GM19372 (cell line): ENCODE data around the gene FBLN2.

Source experiments
- ATAC-seq: cut with Tn5 transposase; IDR thresholded peaks from one replicate; pipeline ENCODE4 v1.9.1; 2021; ENCODE audit warnings: mild to moderate bottlenecking, low read depth, moderate library complexity; ENCODE audit not compliant: unreplicated experiment

The FBLN2 gene

GRCh38 chr3:13596426-13597205 is 47.7 kb downstream of the FBLN2 start:
- no peak for ATAC-seq

GRCh38 chr3:13597661-13598060 is 48.7 kb downstream of the FBLN2 start:
- no peak for ATAC-seq

DNA sequence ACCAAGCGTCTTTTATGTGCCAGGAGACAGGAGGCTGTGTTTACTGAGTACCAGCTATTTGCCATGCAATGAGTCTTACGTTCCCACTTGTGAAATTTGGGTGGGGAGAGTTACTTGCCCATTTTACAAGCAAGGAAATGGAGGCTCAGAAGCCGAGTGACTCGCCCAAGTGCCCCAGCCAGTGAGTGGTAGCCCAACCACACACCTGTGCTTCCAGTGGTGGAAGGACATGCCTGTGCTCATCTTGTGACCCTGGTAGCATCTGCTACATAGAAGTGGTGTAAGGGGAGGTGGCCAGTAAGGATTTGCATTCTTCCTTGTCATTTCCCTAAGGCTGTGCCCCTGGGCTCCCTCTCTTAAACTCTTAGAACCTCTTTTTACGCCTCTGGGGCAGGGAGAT is 49.3 kb downstream of the FBLN2 start:
- ATAC-seq = no peak

- ATAC-seq = no peak
Observed at GRCh38 chr3:13598926-13599886, 50.3 kb downstream of the FBLN2 start.

DNA sequence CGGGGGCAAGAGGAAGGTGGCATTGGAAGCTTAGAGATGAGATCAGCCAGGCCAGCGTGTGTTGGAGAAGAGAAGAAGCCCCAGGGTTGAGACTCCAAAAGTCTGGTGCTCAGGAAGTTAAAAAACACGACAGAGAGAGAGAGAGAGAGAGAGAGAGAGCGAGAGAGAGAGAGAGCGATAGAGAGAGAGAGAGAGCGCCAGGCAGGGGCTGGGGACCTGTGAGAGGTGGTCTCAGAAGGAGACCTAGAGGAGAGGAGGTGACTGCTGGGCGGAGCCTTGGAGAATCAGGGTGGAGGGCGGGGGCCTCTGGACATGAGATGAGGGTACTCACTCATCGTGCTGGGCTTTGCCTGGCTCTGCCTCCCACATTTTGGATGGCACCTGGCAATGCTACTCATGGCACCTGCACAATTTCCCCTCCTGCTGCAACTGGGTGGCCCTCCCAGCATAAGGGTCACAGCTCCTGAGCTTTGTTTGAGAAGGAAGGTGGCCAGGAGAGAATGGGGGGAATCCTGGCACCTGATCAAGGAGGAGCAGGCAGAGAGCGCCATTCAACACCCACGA is 51.0 kb downstream of the FBLN2 start:
- ATAC-seq = no peak

GRCh38 chr3:13600950-13601691 is 52.2 kb downstream of the FBLN2 start:
- ATAC-seq = no peak

DNA sequence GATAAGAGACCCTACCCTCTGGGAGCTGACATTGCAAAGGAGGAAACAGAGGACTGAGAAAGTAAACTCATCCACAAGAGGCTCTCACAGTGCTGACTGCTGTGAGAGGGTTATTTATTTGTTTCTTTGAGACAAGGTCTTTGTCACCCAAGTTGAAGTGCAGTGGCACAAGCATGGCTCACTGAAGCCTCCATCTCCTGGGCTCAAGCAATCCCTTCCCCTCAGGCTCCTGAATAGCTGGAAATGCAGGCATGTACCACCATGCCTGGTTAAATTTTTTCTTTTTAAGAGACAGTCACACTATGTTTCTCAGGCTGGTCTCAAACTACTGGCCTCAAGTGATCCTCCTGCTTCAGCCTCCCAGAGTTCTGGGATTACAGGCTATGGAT is 52.8 kb downstream of the FBLN2 start:
- ATAC-seq = no peak

DNA sequence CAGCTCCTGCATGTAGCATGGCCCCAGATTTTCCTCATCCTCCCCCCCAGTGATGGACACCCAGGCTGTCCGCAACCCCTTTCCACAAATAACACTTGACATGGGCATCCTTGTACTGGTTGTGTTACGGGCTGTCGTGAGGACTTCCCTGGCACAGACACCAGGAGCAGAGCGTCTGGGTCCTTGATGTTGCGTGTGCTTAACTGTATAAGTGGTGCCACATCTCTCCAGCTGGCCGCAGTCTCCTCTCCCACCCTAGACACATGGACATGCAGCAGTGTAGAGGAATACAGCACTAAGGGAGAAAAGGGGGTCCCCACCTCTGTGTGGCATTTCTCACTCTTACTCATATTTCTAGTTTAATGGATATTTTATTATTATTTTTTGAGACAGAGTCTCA is 56.6 kb downstream of the FBLN2 start:
- no peak for ATAC-seq

DNA sequence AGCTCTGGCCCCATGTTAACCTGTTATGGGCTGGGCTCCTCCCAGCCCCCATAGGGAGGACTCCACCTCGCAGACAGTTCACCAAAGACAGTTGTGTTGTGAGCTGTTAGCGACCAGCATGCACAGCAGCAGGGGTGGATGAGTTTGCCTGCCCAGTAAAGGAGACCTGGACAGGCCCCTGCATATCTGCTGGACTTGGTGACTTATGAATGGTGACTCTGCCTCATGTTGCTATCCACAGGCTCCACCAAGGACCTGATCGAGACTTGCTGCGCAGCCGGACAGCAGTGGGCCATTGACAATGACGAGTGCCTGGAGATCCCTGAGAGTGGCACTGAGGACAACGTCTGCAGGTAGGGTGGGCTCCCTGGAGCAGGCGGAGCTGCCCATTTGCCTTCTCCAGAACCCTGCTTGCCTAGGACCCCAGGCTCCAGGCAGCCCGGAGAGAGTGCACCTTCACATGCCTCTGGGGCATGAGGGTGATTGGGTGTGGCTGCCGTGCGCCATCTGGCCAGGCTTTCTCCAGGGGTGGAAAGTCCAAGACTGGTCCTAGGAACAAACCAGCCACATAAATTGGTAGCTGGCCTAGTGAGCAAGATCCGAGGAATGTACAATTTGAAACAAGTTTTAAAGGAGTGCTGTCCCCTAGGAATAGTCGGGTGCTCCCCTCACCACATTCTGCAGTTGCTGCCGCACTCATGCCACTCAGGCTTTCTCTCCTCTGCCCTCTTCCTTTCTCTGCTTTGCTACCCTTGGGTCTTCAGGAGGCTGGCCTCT is 59.1 kb downstream of the FBLN2 start:
- no peak for ATAC-seq

- no peak for ATAC-seq
Observed at GRCh38 chr3:13608969-13609725, 60.2 kb downstream of the FBLN2 start.

- ATAC-seq = no peak
Observed at GRCh38 chr3:13610006-13610570, 61.2 kb downstream of the FBLN2 start.

- ATAC-seq = no peak
Observed at GRCh38 chr3:13611221-13611620, 62.3 kb downstream of the FBLN2 start.

- no peak for ATAC-seq
Observed at GRCh38 chr3:13612829-13613228, 63.9 kb downstream of the FBLN2 start.

DNA sequence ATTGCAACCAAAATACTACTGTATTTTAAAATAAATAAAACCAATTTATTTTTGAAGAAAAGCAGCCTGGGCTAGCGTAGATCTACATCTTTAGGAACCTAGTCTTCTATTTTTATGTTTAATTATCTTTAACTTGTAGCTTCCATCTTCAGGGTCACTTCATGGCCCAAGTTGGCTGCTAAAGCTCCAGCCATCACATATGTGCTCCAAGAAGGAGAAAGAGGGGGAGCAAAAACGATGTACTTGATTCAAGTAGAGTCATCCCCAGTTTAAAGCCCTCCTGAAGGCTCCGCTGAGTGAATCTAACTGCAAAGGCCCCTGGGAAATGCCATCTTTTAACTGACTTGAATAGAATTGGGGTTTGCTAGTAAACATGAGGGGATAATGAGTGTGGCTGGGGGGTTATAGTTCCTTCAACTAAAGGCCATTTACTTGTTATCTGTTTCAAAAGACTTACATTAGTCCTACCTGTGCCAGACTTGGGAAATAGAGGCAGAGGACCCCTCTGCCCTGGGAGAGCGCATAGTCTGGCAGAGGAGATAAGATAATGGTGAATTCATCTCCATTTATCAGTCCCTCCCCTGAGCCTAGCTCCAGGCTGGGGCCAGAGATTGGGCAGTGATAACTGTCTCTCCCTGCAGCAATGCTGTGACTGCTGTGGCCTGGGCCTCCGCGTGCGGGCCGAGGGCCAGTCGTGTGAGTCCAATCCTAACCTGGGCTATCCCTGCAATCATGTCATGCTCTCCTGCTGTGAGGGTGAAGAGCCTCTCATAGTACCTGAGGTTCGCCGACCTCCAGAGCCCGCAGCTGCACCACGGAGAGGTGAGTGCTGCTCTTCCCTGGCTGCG is 64.6 kb downstream of the FBLN2 start:
- ATAC-seq = no peak

DNA sequence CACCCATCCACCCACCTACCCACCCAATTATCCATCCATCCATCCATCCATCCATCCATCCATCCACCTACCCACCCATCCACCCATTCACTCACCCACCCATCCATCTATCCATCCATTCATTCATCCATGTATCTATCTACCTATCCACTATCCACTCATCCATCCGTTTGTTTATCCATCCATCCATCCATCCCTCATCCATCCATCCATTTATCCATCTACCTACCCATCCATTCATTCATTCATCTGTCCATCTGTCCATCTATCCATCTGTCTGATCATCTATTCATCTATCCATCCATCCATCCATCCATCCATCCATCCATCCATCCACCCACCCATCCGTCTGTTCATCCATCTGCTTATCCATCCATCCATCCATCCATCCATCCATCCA is 65.7 kb downstream of the FBLN2 start:
- ATAC-seq = no peak

- ATAC-seq = no peak
Observed at GRCh38 chr3:13615019-13615528, 66.1 kb downstream of the FBLN2 start.

DNA sequence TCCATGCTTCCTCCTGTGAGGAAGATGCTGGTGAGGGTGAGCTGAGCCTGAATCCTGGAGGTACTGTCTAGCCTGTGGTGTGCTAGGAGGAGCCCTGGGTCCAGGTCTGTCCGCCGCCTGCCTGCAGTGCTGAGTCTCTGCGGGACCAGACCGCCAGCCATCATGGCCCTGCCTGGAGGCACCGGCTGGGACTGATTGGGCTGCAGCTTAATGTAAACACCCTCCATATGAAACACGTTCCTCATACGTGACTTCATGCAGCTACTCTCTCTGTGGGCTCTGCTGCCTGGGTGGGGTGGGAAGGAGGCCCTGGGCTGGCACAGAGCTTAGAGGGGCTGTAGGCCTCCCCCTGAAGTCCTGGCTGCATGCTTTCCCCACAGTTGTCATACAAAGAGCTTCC is 67.4 kb downstream of the FBLN2 start:
- no peak for ATAC-seq
